Liver (tissue), 9 donors: ENCODE data around the gene HPS1. TPM values are rescaled to one million over a fixed set of nuclear protein-coding genes. Genes with fewer than 3 reads are reported as not detected.

ENCODE experiments used
- DNase-seq: peaks from one replicate; pipeline ENCODE4 v3.0.0-alpha.2; 2017; ENCODE audit warnings: low spot score
- H3K27ac ChIP-seq, 2 donors: one replicate each; pipeline ENCODE4 v1.7.0; 2013; ENCODE audit warnings: inconsistent platforms in 2 of 2, low read length in 2 of 2, control low read depth in 1 of 2, low read depth in 1 of 2, mild to moderate bottlenecking in 1 of 2
- H3K27me3 ChIP-seq, 4 donors: one replicate each; pipeline versions ENCODE4 v1.6.1 to v1.7.0; 2013; ENCODE audit warnings: low read length in 3 of 4, inconsistent platforms in 1 of 4, mild to moderate bottlenecking in 1 of 4, moderate library complexity in 1 of 4; ENCODE audit not compliant: control insufficient read depth in 4 of 4, insufficient read depth in 4 of 4
- H3K36me3 ChIP-seq, 4 donors: one replicate each; pipeline versions ENCODE4 v1.6.1 to v1.7.0; 2013; ENCODE audit warnings: low read length in 3 of 4, mild to moderate bottlenecking in 3 of 4, low read depth in 1 of 4, moderate library complexity in 1 of 4; ENCODE audit not compliant: control insufficient read depth in 4 of 4, insufficient read depth in 3 of 4
- H3K4me1 ChIP-seq, 4 donors: one replicate each; pipeline versions ENCODE4 v1.6.1 to v1.7.0; 2013; ENCODE audit warnings: low read length in 3 of 4, mild to moderate bottlenecking in 3 of 4, moderate library complexity in 1 of 4; ENCODE audit not compliant: control insufficient read depth in 4 of 4, insufficient read depth in 4 of 4
- H3K4me3 ChIP-seq, 3 donors: one replicate each; pipeline versions ENCODE4 v1.6.1 to v1.7.0; 2013; ENCODE audit warnings: low read length in 3 of 3, control low read depth in 1 of 3, low read depth in 1 of 3, mild to moderate bottlenecking in 1 of 3
- H3K9ac ChIP-seq, 2 donors: one replicate each; pipeline ENCODE4 v1.7.0; 2013; ENCODE audit warnings: low read length in 2 of 2, mild to moderate bottlenecking in 2 of 2, moderate library complexity in 2 of 2, control low read depth in 1 of 2, low read depth in 1 of 2
- H3K9me3 ChIP-seq, 4 donors: one replicate each; pipeline versions ENCODE4 v1.6.1 to v1.7.0; 2013; ENCODE audit warnings: low read length in 3 of 4; ENCODE audit not compliant: control insufficient read depth in 4 of 4
- CTCF ChIP-seq: fragments of 150-350 bp; IDR thresholded peaks from 2 replicates; pipeline ENCODE4 v1.5.1; 2017; ENCODE audit warnings: improper control_type of control experiment, low read depth, low read length; ENCODE audit not compliant: missing input control
- EGR1 ChIP-seq, 2 donors: IDR thresholded peaks; 2 replicates each; pipeline ENCODE4 v1.6.1; 2016 to 2018; ENCODE audit warnings: antibody characterized with exemption in 2 of 2, low read depth in 2 of 2
- FOXA2 ChIP-seq: IDR thresholded peaks from 2 replicates; pipeline ENCODE4 v1.6.1; 2016; ENCODE audit warnings: antibody characterized with exemption
- HNF4A ChIP-seq, 2 donors: conservative IDR thresholded peaks; 2 replicates each; pipeline ENCODE4 v1.6.1; 2016; ENCODE audit warnings: antibody characterized with exemption in 2 of 2, mild to moderate bottlenecking in 2 of 2
- NR2F2 ChIP-seq: IDR thresholded peaks from 2 replicates; pipeline ENCODE4 v1.6.1; 2016; ENCODE audit warnings: antibody characterized with exemption
- REST ChIP-seq: IDR thresholded peaks from 2 replicates; pipeline ENCODE4 v1.6.1; 2016; ENCODE audit warnings: antibody characterized with exemption, mild to moderate bottlenecking
- YY1 ChIP-seq: IDR thresholded peaks from 2 replicates; pipeline ENCODE4 v1.6.1; 2016; ENCODE audit warnings: antibody characterized with exemption, mild to moderate bottlenecking
- WGBS: extraction: QIAGEN DNeasy Blood & Tissue Kit; methylation state at CpG from one replicate; pipeline ENCODE4 v1.1.7; 2013; 5-methylcytosine and 5-hydroxymethylcytosine counted together
- polyA plus RNA-seq, 2 donors: library from polyadenylated mRNA; stranded (reverse) in 1 of 2; unstranded in 1 of 2; fragments of 200-250 nt in 1 of 2; fragments of >200 nt in 1 of 2; fragmentation: Nextera tagmentation in 1 of 2; extraction: Ambion mirVana in 1 of 2; gene quantifications; one replicate each; pipeline versions ENCODE4 v1.2.1 to v1.2.3, GENCODE V29; 2013 to 2015
- total RNA-seq, 2 donors: library from RNA; depleted of rRNA; stranded (reverse); fragments of >200 nt; gene quantifications; one replicate each; pipeline ENCODE4 v1.2.3, GENCODE V29; 2014
- donor health status: healthy.
- donor health status: healthy.
- donor health status: healthy.
- donor health status: healthy.
- donor health status: healthy.

The HPS1 gene
- total and polyA plus RNA-seq, 4 donors, result 19.9 to 56.7 (median 29.8) TPM

- Histone ChIP-seq H3K36me3 (no peaks in the 10 kb centered on the region), H3K27me3 (no peaks in the 10 kb centered on the region), H3K27ac (no peak overlapping the region), H3K4me3 (no peak overlapping the region), H3K9me3 (no peaks in the 10 kb centered on the region), H3K4me1 (peaks cover 3 to 18% (median 10%) of the 10 kb centered on the region in 4 donors), H3K9ac (no peak overlapping the region)
- no peak for TF ChIP-seq HNF4A (conservative IDR thresholded peaks at IDR 0.05)
- no peak for TF ChIP-seq REST
- TF ChIP-seq NR2F2, result no peak
- TF ChIP-seq YY1, result no peak
- TF ChIP-seq EGR1 (IDR thresholded peaks at IDR 0.05; ENCODE audit: low read depth in 2 of 2), result no peak
- TF ChIP-seq FOXA2, result no peak
- WGBS, result 93% methylated on average over 11 of the region's 11 CpGs
- no peak for DNase-seq
Measured at GRCh38 chr10:98411166-98411565, 35.6 kb downstream of the HPS1 start.

- Histone ChIP-seq H3K9me3 (no peaks in the 10 kb centered on the region), H3K9ac (no peak overlapping the region), H3K4me3 (no peak overlapping the region), H3K36me3 (no peaks in the 10 kb centered on the region), H3K27me3 (no peaks in the 10 kb centered on the region), H3K27ac (no peak overlapping the region), H3K4me1 (peaks cover 3 to 17% (median 10%) of the 10 kb centered on the region in 4 donors)
- no peak for TF ChIP-seq YY1
- TF ChIP-seq CTCF, result no peak
- TF ChIP-seq REST, result no peak
- WGBS, result 93% methylated on average over 10 of the region's 10 CpGs
- DNase-seq, result no peak
Measured at GRCh38 chr10:98410759-98411158, 36.0 kb downstream of the HPS1 start.
